Upper lobe of right lung (tissue), 1 donor: ENCODE measurements around the gene TMCC2. TPM values are rescaled to one million over a fixed set of nuclear protein-coding genes. Genes with fewer than 3 reads are reported as not detected.
"Not testable (repeated sequence)": the region's sequence is repeated elsewhere in the genome, so short reads cannot be mapped to it uniquely, and the experiment has no call there.

Experiments
- ATAC-seq: fragments of 200-7000 bp; cut with Tn5 transposase; one replicate; pipeline ENCODE4 v1.9.1; 2020; ENCODE audit warnings: mild to moderate bottlenecking, moderate library complexity
- DNase-seq: peaks from one replicate; pipeline ENCODE4 v3.0.0-alpha.2; 2020
- H3K27ac ChIP-seq: fragments of 200-600 bp; one replicate; pipeline ENCODE4 v1.8.0; 2022
- H3K27me3 ChIP-seq: fragments of 200-600 bp; one replicate; pipeline ENCODE4 v1.8.0; 2022; ENCODE audit warnings: mild to moderate bottlenecking
- H3K36me3 ChIP-seq: fragments of 200-600 bp; one replicate; pipeline ENCODE4 v1.8.0; 2022
- H3K4me1 ChIP-seq: fragments of 200-600 bp; one replicate; pipeline ENCODE4 v1.8.0; 2022
- H3K4me3 ChIP-seq: fragments of 200-600 bp; one replicate; pipeline ENCODE4 v1.8.0; 2022; ENCODE audit warnings: mild to moderate bottlenecking
- H3K9me3 ChIP-seq: fragments of 200-600 bp; one replicate; pipeline ENCODE4 v1.8.0; 2022
- CTCF ChIP-seq: fragments of 200-600 bp; IDR thresholded peaks from one replicate; pipeline ENCODE4 v1.8.0; 2022; ENCODE audit warnings: antibody characterized with exemption
- intact Hi-C: fragments of 100-400 bp; cut with DNase I; formaldehyde crosslinking; loops from one replicate; pipeline ENCODE4 v1.11.0; 2022
- total RNA-seq: library from RNA; stranded (reverse); fragmentation: NEBNext Ultra II Directional; extraction: Animal tissue kit (Norgen Biotek cat#: 25700); gene quantifications from one replicate; pipeline ENCODE4 v1.2.1, GENCODE V29; 2021
- donor health status: DM: no; HTN: yes; CAD: no; lungs with severe emphysema.

The TMCC2 gene
- total RNA-seq, 1 donor from 2014 or later = 4.8 TPM

DNA sequence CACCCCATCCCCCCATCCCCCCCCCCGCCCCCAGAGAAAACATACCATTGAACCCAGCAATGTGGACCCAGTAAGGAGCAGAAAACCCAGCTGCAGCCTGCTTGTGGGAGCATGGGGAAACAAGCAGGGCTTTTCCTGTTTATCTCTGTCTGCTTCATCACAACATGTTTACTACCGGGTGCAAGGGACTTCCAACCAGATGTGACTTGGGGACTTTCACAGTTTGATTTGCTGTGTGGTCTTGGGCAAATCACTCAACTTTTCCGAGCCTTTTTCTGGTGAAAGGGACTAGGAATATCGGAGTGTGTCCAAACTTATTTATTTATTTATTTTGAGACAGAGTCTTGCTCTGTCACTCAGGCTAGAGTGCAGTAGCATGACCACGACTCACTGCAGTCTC, 3.2 kb downstream of the TMCC2 start:
- ATAC-seq = no peak
- H3K4me1 ChIP-seq = peaks cover 23% of the 10 kb centered on the region
- H3K4me3 ChIP-seq = no peak overlapping the region
- no peaks in the 10 kb centered on the region for H3K27me3 ChIP-seq
- intact Hi-C loops = no loop called here
- no peak overlapping the region for H3K27ac ChIP-seq
- no peaks in the 10 kb centered on the region for H3K9me3 ChIP-seq
- no peaks in the 10 kb centered on the region for H3K36me3 ChIP-seq
- peak; percentile 20 for DNase-seq
- TF ChIP-seq CTCF = no peak

DNA sequence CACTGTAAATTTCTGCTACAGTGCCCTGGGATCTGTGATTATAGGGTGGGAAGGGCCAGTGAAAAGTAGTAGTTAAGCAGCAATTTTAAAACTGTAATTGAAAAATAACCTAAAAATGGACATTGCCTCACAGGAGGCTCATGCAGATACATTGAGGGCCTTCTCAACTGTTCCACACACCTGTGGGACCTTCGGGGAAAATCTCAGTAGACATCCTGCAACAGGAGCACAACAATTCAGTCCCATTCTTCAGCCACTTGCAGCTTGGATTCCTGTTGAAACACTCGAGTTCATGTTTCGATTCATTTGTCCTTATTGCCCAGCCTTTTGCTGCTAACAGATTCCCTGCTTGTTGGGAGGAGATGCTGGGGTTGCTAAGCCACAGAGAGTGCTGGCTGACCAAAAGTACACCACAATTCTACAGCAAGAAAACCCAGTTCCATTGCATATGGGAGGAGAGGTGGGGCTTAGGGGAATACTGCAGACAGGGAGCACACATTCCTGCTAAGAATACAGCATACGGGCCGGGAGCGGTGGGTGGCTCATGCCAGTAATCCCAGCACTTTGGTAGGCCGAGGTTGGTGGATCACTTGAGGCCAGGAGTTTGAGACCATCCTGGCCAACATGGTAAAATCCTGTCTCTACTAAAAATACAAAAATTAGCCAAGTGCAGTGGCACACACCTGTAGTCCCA, 4.5 kb downstream of the TMCC2 start:
- TF ChIP-seq CTCF = no peak
- Histone ChIP-seq H3K27me3 (no peaks in the 10 kb centered on the region), H3K27ac (no peak overlapping the region), H3K4me3 (no peak overlapping the region), H3K36me3 (no peaks in the 10 kb centered on the region), H3K4me1 (peaks cover 29% of the 10 kb centered on the region), H3K9me3 (no peaks in the 10 kb centered on the region)
- DNase-seq (no peak), ATAC-seq (no peak)
- intact Hi-C loops = no loop called here

DNA sequence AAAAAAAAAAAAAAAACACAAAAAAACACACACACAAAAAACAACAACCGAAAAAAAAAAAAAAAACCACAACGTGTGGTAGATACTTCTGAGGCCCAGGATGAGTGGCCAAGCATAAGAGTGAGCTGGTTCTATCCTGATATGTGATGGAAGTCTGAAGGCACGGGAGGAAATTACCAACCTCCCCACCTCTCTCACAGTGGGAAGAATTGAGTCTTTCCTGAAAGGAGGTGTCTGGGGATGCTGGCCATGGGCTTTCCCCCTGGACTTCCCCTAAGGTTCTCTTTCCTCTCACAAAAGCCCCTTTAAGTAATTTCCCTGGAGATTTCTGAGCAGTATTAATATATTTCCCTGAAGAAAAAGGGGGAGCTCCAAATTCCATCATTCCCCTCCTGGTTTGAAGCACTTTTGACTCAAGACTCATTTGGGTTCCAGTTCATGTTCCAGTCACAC, 5.2 kb downstream of the TMCC2 start:
- ATAC-seq = no peak
- no peak overlapping the region for H3K4me3 ChIP-seq
- peaks cover 34% of the 10 kb centered on the region for H3K4me1 ChIP-seq
- intact Hi-C loops = no loop called here
- no peak for TF ChIP-seq CTCF
- DNase-seq = no peak
- no peak overlapping the region for H3K27ac ChIP-seq
- H3K36me3 ChIP-seq = no peaks in the 10 kb centered on the region
- no peaks in the 10 kb centered on the region for H3K9me3 ChIP-seq
- H3K27me3 ChIP-seq = no peaks in the 10 kb centered on the region

DNA sequence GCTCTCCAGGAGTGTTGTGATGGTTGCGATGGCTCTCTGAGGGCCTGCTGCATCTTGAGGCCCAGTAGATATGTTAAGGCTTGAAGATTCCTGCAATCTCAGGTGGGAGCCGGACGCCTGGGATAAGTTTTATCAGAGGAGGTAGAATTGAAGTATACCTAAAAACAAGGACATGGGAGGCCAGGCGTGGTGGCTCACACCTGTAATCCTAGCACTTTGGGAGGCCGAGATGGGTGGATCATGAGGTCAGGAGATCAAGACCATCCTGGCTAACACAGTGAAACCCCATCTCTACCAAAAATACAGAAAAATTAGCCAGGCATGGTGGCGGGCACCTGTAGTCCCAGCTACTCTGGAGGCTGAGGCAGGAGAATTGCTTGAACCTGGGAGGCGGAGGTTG, 6.2 kb downstream of the TMCC2 start:
- H3K27me3 ChIP-seq, H3K9me3 ChIP-seq, H3K27ac ChIP-seq, H3K36me3 ChIP-seq, H3K4me3 ChIP-seq, intact Hi-C loops, ATAC-seq: not testable (repeated sequence)
- DNase-seq = peak; percentile 7
- peaks cover 40% of the 10 kb centered on the region for H3K4me1 ChIP-seq

DNA sequence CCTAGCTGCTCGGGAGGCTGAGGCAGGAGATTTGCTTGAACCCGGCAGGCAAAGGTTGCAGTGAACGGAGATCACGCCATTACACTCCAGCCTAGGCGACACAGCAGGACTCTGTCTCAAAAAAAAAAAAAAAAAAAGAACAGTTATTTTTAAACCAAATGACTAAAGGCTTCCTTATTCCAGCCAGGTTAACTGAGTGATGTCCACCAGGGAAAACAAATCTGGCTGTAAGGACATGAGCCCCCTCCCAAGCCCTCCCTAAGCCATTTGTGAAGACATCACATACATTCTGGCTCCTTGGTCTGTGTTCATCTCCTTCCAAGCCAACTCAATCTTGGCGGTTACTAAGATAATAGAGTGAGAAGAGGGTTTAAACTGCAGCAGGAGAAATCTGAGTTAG, 8.2 kb downstream of the TMCC2 start:
- H3K9me3 ChIP-seq = no peaks in the 10 kb centered on the region
- ATAC-seq (no peak), DNase-seq (no peak)
- H3K4me3 ChIP-seq = no peak overlapping the region
- intact Hi-C loops = no loop called here
- peaks cover 34% of the 10 kb centered on the region for H3K4me1 ChIP-seq
- H3K27ac ChIP-seq = no peak overlapping the region
- H3K36me3 ChIP-seq = no peaks in the 10 kb centered on the region
- no peaks in the 10 kb centered on the region for H3K27me3 ChIP-seq
- TF ChIP-seq CTCF = no peak

GRCh38 chr1:205236526-205236925, 8.8 kb downstream of the TMCC2 start:
- Histone ChIP-seq H3K4me1 (peaks cover 29% of the 10 kb centered on the region), H3K27ac (no peak overlapping the region), H3K4me3 (no peak overlapping the region), H3K27me3 (no peaks in the 10 kb centered on the region), H3K36me3 (no peaks in the 10 kb centered on the region), H3K9me3 (no peaks in the 10 kb centered on the region)
- intact Hi-C loops = no loop called here
- DNase-seq (peak; percentile 31), ATAC-seq (no peak)
- no peak for TF ChIP-seq CTCF
